ENCODE results near the gene SELPLG.
"Not testable (repeated sequence)": the region's sequence is repeated elsewhere in the genome, so short reads cannot be mapped to it uniquely, and the experiment has no call there.

Gene SELPLG

GRCh38 chr12:108620236-108620879 is 13.3 kb downstream of the SELPLG start:
- DNase-seq, result no peak

GRCh38 chr12:108619369-108620160 is 14.1 kb downstream of the SELPLG start:
- no peak for DNase-seq

GRCh38 chr12:108618953-108619274 is 14.8 kb downstream of the SELPLG start:
- DNase-seq, result not testable (repeated sequence)

- peak in 52 of 56 donors; percentile 13 to 84 (median 54) for DNase-seq
Measured at GRCh38 chr12:108618079-108618952, 15.4 kb downstream of the SELPLG start.

- DNase-seq, result peak in 7 of 56 donors; percentile 10 to 51 (median 20)
Measured at GRCh38 chr12:108616941-108617858, 16.5 kb downstream of the SELPLG start.

- DNase-seq, result no peak
Measured at GRCh38 chr12:108616359-108616758, 17.3 kb downstream of the SELPLG start.

GRCh38 chr12:108615918-108616317 is 17.8 kb downstream of the SELPLG start:
- DNase-seq, result no peak

- no peak for DNase-seq
Measured at GRCh38 chr12:108614639-108615038, 19.1 kb downstream of the SELPLG start.

- DNase-seq, result no peak
Measured at GRCh38 chr12:108614041-108614440, 19.7 kb downstream of the SELPLG start.

GRCh38 chr12:108613548-108613947 is 20.1 kb downstream of the SELPLG start:
- no peak for DNase-seq

- DNase-seq, result no peak
Measured at GRCh38 chr12:108612788-108613282, 20.9 kb downstream of the SELPLG start.

GRCh38 chr12:108611884-108612415 is 21.7 kb downstream of the SELPLG start:
- no peak for DNase-seq

- DNase-seq, result no peak
Measured at GRCh38 chr12:108610856-108611605, 22.7 kb downstream of the SELPLG start.

GRCh38 chr12:108610336-108610815 is 23.3 kb downstream of the SELPLG start:
- DNase-seq, result no peak

GRCh38 chr12:108609537-108610335 is 24.0 kb downstream of the SELPLG start:
- no peak for DNase-seq

- no peak for DNase-seq
Measured at GRCh38 chr12:108608616-108609015, 25.1 kb downstream of the SELPLG start.

GRCh38 chr12:108607981-108608600 is 25.6 kb downstream of the SELPLG start:
- no peak for DNase-seq

GRCh38 chr12:108606492-108606891 is 27.2 kb downstream of the SELPLG start:
- DNase-seq, result no peak
